Mesothelial cell of epicardium (in vitro differentiated cells): ENCODE measurements around the gene CGNL1. TPM values are rescaled to one million over a fixed set of nuclear protein-coding genes. Genes with fewer than 3 reads are reported as not detected.
A peak's percentile ranks its signal among the peaks of the same experiment; 100 is the strongest.

ENCODE experiments used
- DNase-seq, 2 experiments: peaks; one replicate each; pipeline ENCODE4 v3.0.0; 2021; ENCODE audit warnings: low spot score in 2 of 2; ENCODE audit not compliant: unreplicated experiment in 2 of 2
- H3K27ac Mint-ChIP-seq: 2 replicates; pipeline ENCODE4 v1.8.0; 2021; ENCODE audit warnings: mixed read lengths
- H3K27me3 Mint-ChIP-seq: 2 replicates; pipeline ENCODE4 v1.8.0; 2021; ENCODE audit warnings: low read depth, mixed read lengths
- H3K36me3 Mint-ChIP-seq: 2 replicates; pipeline ENCODE4 v1.8.0; 2021; ENCODE audit warnings: mixed read lengths
- H3K4me1 Mint-ChIP-seq: 2 replicates; pipeline ENCODE4 v1.8.0; 2021; ENCODE audit warnings: mixed read lengths
- H3K4me3 Mint-ChIP-seq: 2 replicates; pipeline ENCODE4 v1.8.0; 2021; ENCODE audit warnings: mild to moderate bottlenecking, moderate library complexity, mixed read lengths
- H3K9me3 Mint-ChIP-seq: 2 replicates; pipeline ENCODE4 v1.8.0; 2021; ENCODE audit warnings: mixed read lengths
- total RNA-seq: library from RNA; stranded (reverse); gene quantifications from 3 replicates; pipeline ENCODE4 v1.2.1, GENCODE V29; 2021
- TF ChIP-seq, protein P1 (sequence below): fragments of 200-600 bp; sonication (generic); IDR thresholded peaks from one replicate; pipeline ENCODE4 v1.5.0; 2021; ENCODE audit warnings: antibody characterized with exemption; ENCODE audit not compliant: unreplicated experiment

CGNL1 gene
- total RNA-seq, 1 donor from 2014 or later = 34.1 TPM

DNA sequence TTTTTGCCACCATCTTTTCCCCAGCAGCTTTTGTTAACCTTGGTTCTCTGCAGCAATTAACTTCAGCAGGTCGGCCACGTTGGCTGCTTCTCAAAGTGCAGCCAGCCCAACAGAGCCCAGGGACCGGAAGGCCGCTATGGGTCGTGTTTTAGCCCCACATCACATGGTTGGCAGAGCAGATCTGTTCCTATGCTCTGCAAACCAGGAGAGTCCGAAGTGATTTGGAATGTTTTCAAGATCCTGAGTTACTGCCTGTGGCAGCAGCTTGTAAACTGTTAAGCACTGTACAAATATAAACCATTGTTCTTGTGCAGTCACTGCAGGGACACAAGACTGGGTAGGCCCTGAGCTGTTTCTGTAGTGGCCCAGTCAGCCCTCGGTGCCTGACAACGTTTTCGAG is 145.8 kb downstream of the CGNL1 start:
- peaks cover 15% of the 10 kb centered on the region for H3K36me3 Mint-ChIP-seq
- H3K27ac Mint-ChIP-seq = no peak overlapping the region
- peaks cover 25% of the 10 kb centered on the region for H3K4me1 Mint-ChIP-seq
- DNase-seq = no peak
- H3K9me3 Mint-ChIP-seq = no peaks in the 10 kb centered on the region
- H3K4me3 Mint-ChIP-seq = no peak overlapping the region
- H3K27me3 Mint-ChIP-seq = no peaks in the 10 kb centered on the region
- TF ChIP-seq, protein P1, sequence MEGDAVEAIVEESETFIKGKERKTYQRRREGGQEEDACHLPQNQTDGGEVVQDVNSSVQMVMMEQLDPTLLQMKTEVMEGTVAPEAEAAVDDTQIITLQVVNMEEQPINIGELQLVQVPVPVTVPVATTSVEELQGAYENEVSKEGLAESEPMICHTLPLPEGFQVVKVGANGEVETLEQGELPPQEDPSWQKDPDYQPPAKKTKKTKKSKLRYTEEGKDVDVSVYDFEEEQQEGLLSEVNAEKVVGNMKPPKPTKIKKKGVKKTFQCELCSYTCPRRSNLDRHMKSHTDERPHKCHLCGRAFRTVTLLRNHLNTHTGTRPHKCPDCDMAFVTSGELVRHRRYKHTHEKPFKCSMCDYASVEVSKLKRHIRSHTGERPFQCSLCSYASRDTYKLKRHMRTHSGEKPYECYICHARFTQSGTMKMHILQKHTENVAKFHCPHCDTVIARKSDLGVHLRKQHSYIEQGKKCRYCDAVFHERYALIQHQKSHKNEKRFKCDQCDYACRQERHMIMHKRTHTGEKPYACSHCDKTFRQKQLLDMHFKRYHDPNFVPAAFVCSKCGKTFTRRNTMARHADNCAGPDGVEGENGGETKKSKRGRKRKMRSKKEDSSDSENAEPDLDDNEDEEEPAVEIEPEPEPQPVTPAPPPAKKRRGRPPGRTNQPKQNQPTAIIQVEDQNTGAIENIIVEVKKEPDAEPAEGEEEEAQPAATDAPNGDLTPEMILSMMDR = no peak

DNA sequence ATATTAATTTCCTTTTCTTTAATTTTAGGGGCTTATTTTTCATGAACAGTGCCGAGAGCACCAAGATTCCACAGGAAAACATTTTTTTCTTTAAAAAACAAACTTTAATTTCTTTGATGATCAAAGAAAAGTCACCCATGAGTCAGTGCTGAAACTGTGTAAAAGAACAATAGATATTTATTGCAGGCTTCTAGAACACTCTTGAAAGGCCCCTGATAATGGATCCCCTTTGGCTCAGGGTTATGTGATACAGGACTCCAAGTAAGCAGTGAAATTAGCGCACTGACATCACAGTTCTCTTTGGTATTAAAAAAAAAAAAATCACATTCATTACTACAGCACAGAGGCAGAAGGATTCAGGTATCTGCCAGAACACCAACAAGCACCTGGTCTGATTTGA is 149.3 kb downstream of the CGNL1 start:
- no peak overlapping the region for H3K4me3 Mint-ChIP-seq
- peaks cover 42% of the 10 kb centered on the region for H3K4me1 Mint-ChIP-seq
- no peaks in the 10 kb centered on the region for H3K27me3 Mint-ChIP-seq
- no peak for DNase-seq
- no peaks in the 10 kb centered on the region for H3K9me3 Mint-ChIP-seq
- peaks cover 6% of the 10 kb centered on the region for H3K36me3 Mint-ChIP-seq
- H3K27ac Mint-ChIP-seq = no peak overlapping the region
- TF ChIP-seq, protein P1 = no peak

DNA sequence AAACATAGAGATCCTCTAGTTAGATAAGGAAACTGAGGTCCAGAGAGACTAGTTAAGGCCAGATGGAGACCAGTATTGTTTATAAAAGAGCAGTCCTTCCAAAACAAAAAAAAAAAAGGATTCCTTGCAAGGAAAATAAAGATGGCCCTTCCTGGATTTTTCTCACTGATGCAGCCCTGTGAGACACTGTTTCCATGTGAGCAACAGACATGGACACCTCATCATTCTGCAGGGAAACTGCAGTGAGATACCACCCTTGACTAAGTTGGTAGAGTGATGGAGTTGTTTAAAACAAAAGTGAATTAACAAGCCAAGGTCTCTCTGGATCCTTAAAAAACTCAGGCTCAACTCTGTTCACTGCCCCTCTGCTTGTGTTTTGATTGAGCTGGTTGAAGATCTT is 149.8 kb downstream of the CGNL1 start:
- no peak for DNase-seq
- H3K27me3 Mint-ChIP-seq = no peaks in the 10 kb centered on the region
- H3K9me3 Mint-ChIP-seq = no peaks in the 10 kb centered on the region
- TF ChIP-seq, protein P1 = no peak
- H3K27ac Mint-ChIP-seq = no peak overlapping the region
- H3K4me3 Mint-ChIP-seq = no peak overlapping the region
- peaks cover 42% of the 10 kb centered on the region for H3K4me1 Mint-ChIP-seq
- H3K36me3 Mint-ChIP-seq = peaks cover 6% of the 10 kb centered on the region

DNA sequence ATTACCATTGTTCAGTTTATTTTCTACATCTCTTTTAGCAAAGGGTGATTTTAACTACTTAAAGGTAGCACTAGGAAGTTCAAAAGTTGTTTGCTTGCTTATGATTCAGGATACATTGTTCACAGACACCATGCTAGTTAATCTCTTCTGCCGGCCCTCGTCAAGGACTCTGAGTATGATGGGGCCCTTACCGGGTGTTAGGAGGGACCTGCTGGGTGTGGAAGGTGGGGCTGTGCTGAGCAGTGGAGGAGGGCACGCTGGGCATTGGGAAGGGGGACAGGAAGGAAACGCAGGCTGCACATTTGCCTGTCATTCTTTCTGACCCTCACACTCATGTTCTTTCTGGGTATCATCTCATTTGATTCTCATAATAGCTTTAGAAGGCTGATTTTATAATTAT is 150.3 kb downstream of the CGNL1 start:
- peaks cover 6% of the 10 kb centered on the region for H3K36me3 Mint-ChIP-seq
- H3K4me1 Mint-ChIP-seq = peaks cover 42% of the 10 kb centered on the region
- no peak for DNase-seq
- no peaks in the 10 kb centered on the region for H3K9me3 Mint-ChIP-seq
- TF ChIP-seq, protein P1 = no peak
- no peaks in the 10 kb centered on the region for H3K27me3 Mint-ChIP-seq
- H3K4me3 Mint-ChIP-seq = no peak overlapping the region
- H3K27ac Mint-ChIP-seq = no peak overlapping the region

DNA sequence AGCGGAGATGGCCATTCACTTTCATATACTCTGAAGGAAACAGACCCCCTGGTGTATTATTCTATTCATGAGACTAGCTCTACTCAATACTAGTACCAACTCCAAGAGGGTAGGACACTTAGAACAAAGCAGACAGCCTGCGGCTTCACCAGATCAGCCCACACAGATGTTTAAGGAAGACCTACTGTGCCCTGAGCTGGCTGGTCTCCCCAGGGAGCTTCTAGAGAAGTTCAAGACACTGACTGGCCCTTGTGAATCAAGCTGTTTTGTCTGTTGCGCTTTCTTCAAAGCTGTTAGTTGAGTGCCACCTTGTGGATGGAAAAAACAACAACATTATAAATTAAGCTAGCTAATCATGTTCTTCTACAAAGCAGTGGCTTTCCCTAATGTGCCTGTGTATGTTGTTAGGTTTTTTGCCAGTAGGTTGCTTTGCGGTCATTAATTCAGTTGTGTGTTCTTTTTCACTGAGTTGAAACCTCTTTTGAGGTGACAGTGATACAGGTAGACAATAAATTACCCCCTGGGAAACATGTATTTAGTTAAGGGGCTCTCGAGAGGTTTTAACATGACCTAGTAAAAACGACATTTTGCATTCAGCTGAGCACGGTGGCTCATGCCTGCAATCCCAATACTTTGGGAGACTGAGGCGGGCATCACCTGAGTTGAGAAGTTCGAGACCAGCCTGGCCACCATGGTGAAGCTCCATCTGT is 151.2 kb downstream of the CGNL1 start:
- Mint-ChIP-seq H3K9me3 (no peaks in the 10 kb centered on the region), H3K36me3 (peaks cover 11% of the 10 kb centered on the region), H3K27ac (no peak overlapping the region), H3K27me3 (no peaks in the 10 kb centered on the region), H3K4me1 (peaks cover 46% of the 10 kb centered on the region), H3K4me3 (no peak overlapping the region)
- TF ChIP-seq, protein P1 = peak; percentile 77
- DNase-seq = no peak
